Keratinocyte (primary cell): Measurements from ENCODE around the gene RHBDD1. TPM values are rescaled to one million over a fixed set of nuclear protein-coding genes. Genes with fewer than 3 reads are reported as not detected.

Experiments used
- DNase-seq: peaks from one replicate; pipeline ENCODE4 v3.0.0-alpha.2; 2011; ENCODE audit warnings: low read depth, missing footprints, low spot score
- FAIRE-seq: peaks from 2 replicates; lab custom pipeline; 2011; peaks lifted over from hg19 to GRCh38; lab: Jason Lieb, UNC
- H2AFZ ChIP-seq: 2 replicates; pipeline ENCODE4 v1.6.0; 2012; ENCODE audit warnings: low read length, control low read depth, inconsistent platforms; ENCODE audit not compliant: control insufficient read depth
- H3K27ac ChIP-seq: 2 replicates; pipeline ENCODE4 v1.5.1; 2011; ENCODE audit warnings: low read length; ENCODE audit not compliant: control insufficient read depth, insufficient read depth
- H3K27me3 ChIP-seq: 3 replicates; pipeline ENCODE4 v1.6.0; 2011; ENCODE audit warnings: low read length; ENCODE audit not compliant: control insufficient read depth, insufficient read depth; ENCODE audit errors: extremely low read depth
- H3K36me3 ChIP-seq, 2 experiments: 2 replicates in 1 of 2; 3 replicates in 1 of 2; pipeline ENCODE4 v1.5.1; 2011; ENCODE audit warnings: low read length in 2 of 2, mild to moderate bottlenecking in 1 of 2; ENCODE audit not compliant: control insufficient read depth in 2 of 2, insufficient read depth in 2 of 2; ENCODE audit errors: extremely low read depth in 1 of 2
- H3K4me1 ChIP-seq: 3 replicates; pipeline ENCODE4 v1.5.1; 2011; ENCODE audit warnings: low read length; ENCODE audit not compliant: control insufficient read depth, insufficient read depth; ENCODE audit errors: extremely low read depth
- H3K4me2 ChIP-seq: 3 replicates; pipeline ENCODE4 v1.6.0; 2011; ENCODE audit warnings: low read depth, low read length; ENCODE audit not compliant: control insufficient read depth, insufficient read depth; ENCODE audit errors: extremely low read depth
- H3K4me3 ChIP-seq, 3 experiments: fragments of 200-600 bp in 1 of 3; sonication (generic) in 1 of 3; 2 replicates in 2 of 3; 3 replicates in 1 of 3; pipeline ENCODE4 v1.5.1; 2011 to 2016; ENCODE audit warnings: low read length in 3 of 3, mild to moderate bottlenecking in 3 of 3, control low read depth in 2 of 3, inconsistent platforms in 1 of 3, low read depth in 1 of 3, mixed read lengths in 1 of 3, mixed run types in 1 of 3, moderate library complexity in 1 of 3; ENCODE audit not compliant: control insufficient read depth in 2 of 3, insufficient read depth in 2 of 3; ENCODE audit errors: extremely low read depth in 1 of 3
- H3K79me2 ChIP-seq: 2 replicates; pipeline ENCODE4 v1.6.0; 2012; ENCODE audit warnings: low read length; ENCODE audit not compliant: control insufficient read depth, insufficient read depth
- H3K9ac ChIP-seq: 3 replicates; pipeline ENCODE4 v1.6.0; 2011; ENCODE audit warnings: low read length; ENCODE audit not compliant: control insufficient read depth, insufficient read depth; ENCODE audit errors: extremely low read depth
- H3K9me1 ChIP-seq: 3 replicates; pipeline ENCODE4 v1.6.0; 2011; ENCODE audit warnings: low read length; ENCODE audit not compliant: control insufficient read depth, insufficient read depth; ENCODE audit errors: extremely low read depth
- H3K9me3 ChIP-seq: 2 replicates; pipeline ENCODE4 v1.5.1; 2012; ENCODE audit warnings: low read depth, low read length; ENCODE audit not compliant: control insufficient read depth
- H4K20me1 ChIP-seq: 3 replicates; pipeline ENCODE4 v1.6.0; 2011; ENCODE audit warnings: low read length; ENCODE audit not compliant: control insufficient read depth, insufficient read depth; ENCODE audit errors: extremely low read depth
- EZH2 ChIP-seq: IDR thresholded peaks from one replicate; pipeline ENCODE4 v1.6.1; 2012; ENCODE audit warnings: inconsistent platforms, mild to moderate bottlenecking, low read length, moderate library complexity
- dilution Hi-C: fragments of 300-500 bp; cut with MboI; formaldehyde crosslinking; loops from one replicate; pipeline ENCODE4 v1.7.0; 2020; ENCODE audit warnings: low sequenced_read_pairs; ENCODE audit not compliant: extremely low pct_ligation_motif_present
- polyA plus RNA-seq, 5 experiments: library from polyadenylated mRNA; depleted of rRNA in 3 of 5; stranded (reverse) in 3 of 5; stranded (forward) in 1 of 5; unstranded in 1 of 5; fragments of >200 nt; gene quantifications; 1 replicate in 1 of 5; 2 replicates in 3 of 5; 3 replicates in 1 of 5; pipeline versions ENCODE4 v1.2.1 to v1.2.3, GENCODE V29; 2011 to 2012; ENCODE audit warnings: missing spikeins in 2 of 5, low read depth in 1 of 5, low replicate concordance in 1 of 5
- TF ChIP-seq, protein P1 (sequence below), 3 experiments: IDR thresholded peaks in 1 of 3; conservative IDR thresholded peaks in 1 of 3; optimal IDR thresholded peaks in 1 of 3; 2 replicates in 2 of 3; 3 replicates in 1 of 3; pipeline versions ENCODE3 to v1.5.1; 2011; ENCODE audit warnings: low read length in 3 of 3, mild to moderate bottlenecking in 3 of 3, moderate library complexity in 2 of 3, control low read depth in 1 of 3, inconsistent platforms in 1 of 3; ENCODE audit not compliant: insufficient read depth in 2 of 3; ENCODE audit errors: extremely low read depth in 1 of 3

Gene RHBDD1
- polyA plus RNA-seq, 1 donor (not counting 4 experiments of a cell fraction or from before 2014, with no cell fraction given): 27.8 TPM

DNA sequence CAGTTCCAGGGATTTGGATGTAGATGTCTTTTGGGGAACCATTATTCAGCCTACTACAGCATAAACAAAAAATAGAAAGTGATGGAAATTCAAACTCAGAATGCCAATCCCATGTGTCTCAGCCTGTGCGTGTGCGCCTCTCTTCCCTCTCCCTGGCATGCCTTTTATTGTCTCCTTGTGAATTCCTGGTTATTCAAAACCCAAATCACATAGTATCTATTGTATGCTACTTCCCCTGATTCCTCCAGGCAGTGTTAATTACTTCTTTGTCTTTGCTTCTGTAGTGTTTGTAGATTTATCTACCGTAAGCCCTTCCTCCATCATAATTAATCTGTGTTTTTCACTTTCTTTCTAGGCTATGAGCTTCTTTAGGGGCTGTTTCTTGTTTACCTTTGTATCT is 38.9 kb downstream of the RHBDD1 start:
- peaks cover 0 to 1% of the 10 kb centered on the region in 2 experiments for H3K36me3 ChIP-seq
- H3K79me2 ChIP-seq: no peaks in the 10 kb centered on the region
- dilution Hi-C loops: no loop called here
- H3K27ac ChIP-seq: no peak overlapping the region
- H3K4me1 ChIP-seq: no peaks in the 10 kb centered on the region
- FAIRE-seq (no peak), DNase-seq (no peak)
- H3K4me3 ChIP-seq: no peak overlapping the region
- no peak overlapping the region for H2AFZ ChIP-seq
- no peaks in the 10 kb centered on the region for H4K20me1 ChIP-seq
- no peaks in the 10 kb centered on the region for H3K27me3 ChIP-seq
- H3K9me3 ChIP-seq: no peaks in the 10 kb centered on the region
- no peaks in the 10 kb centered on the region for H3K9me1 ChIP-seq
- no peak overlapping the region for H3K9ac ChIP-seq
- no peak overlapping the region for H3K4me2 ChIP-seq
- TF ChIP-seq, protein P1, sequence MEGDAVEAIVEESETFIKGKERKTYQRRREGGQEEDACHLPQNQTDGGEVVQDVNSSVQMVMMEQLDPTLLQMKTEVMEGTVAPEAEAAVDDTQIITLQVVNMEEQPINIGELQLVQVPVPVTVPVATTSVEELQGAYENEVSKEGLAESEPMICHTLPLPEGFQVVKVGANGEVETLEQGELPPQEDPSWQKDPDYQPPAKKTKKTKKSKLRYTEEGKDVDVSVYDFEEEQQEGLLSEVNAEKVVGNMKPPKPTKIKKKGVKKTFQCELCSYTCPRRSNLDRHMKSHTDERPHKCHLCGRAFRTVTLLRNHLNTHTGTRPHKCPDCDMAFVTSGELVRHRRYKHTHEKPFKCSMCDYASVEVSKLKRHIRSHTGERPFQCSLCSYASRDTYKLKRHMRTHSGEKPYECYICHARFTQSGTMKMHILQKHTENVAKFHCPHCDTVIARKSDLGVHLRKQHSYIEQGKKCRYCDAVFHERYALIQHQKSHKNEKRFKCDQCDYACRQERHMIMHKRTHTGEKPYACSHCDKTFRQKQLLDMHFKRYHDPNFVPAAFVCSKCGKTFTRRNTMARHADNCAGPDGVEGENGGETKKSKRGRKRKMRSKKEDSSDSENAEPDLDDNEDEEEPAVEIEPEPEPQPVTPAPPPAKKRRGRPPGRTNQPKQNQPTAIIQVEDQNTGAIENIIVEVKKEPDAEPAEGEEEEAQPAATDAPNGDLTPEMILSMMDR (optimal IDR thresholded peaks at IDR 0.05 in 1 of 3, IDR thresholded peaks at IDR 0.05 in 1 of 3, conservative IDR thresholded peaks at IDR 0.05 in 1 of 3; ENCODE audit: extremely low read depth in 1 of 3, insufficient read depth in 2 of 3, low read length in 3 of 3): no peak
- TF ChIP-seq EZH2: no peak

DNA sequence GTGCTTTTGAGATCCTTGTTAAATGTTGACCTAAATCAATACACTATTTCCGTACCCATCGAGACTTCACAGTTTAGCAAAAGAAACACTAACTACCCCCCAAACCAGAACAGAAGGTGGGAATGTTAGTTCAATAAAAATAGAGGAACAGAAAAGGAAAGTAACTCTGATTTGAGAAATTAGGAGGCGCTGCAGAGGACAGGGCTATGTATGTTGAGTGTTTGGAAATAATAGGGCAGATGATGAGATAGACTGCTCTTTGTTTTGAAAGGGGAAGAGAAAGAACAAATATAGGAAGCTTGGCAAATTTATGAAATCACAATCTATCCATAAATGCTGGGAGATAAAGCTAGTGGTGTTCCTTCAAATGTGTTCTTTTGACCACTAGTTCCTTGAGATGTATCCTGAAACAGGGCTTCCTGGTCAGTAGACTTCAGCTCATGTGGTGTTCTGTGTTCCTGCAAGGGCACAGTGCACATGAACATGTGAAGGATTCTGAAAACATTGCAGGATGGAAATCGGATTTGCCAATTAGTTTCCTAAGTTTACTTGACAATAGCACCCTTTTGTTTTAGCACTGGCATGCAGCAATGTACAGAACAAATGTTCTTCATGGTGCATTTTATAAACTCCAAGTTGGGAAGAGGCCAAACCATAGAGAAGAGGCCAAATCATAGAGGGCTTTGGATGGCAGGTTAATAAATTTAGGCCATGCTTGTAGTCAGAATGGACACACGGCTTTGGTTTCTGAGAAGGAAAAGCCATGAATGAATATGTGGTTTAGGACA is 39.8 kb downstream of the RHBDD1 start:
- Histone ChIP-seq H3K36me3 (peaks cover 0 to 1% of the 10 kb centered on the region in 2 experiments), H3K9me3 (no peaks in the 10 kb centered on the region), H3K27ac (no peak overlapping the region), H3K27me3 (no peaks in the 10 kb centered on the region), H3K4me2 (no peak overlapping the region), H3K4me1 (no peaks in the 10 kb centered on the region), H3K79me2 (no peaks in the 10 kb centered on the region), H3K9ac (no peak overlapping the region), H3K4me3 (no peak overlapping the region), H2AFZ (no peak overlapping the region), H3K9me1 (no peaks in the 10 kb centered on the region), H4K20me1 (no peaks in the 10 kb centered on the region)
- dilution Hi-C loops: no loop called here
- DNase-seq (no peak), FAIRE-seq (no peak)
- TF ChIP-seq, protein P1 (optimal IDR thresholded peaks at IDR 0.05 in 1 of 3, IDR thresholded peaks at IDR 0.05 in 1 of 3, conservative IDR thresholded peaks at IDR 0.05 in 1 of 3; ENCODE audit: extremely low read depth in 1 of 3, insufficient read depth in 2 of 3, low read length in 3 of 3): no peak
- no peak for TF ChIP-seq EZH2
